Neuron (in vitro differentiated cells): ENCODE measurements around the gene FUT8.

Source experiments
- H2AFZ ChIP-seq: one replicate; pipeline ENCODE4 v1.6.1; 2013; ENCODE audit warnings: low read depth, mild to moderate bottlenecking, inconsistent platforms, low read length, moderate library complexity
- H3K27me3 ChIP-seq: one replicate; pipeline ENCODE4 v1.6.1; 2013; ENCODE audit warnings: low read length; ENCODE audit not compliant: insufficient read depth
- H3K36me3 ChIP-seq: one replicate; pipeline ENCODE4 v1.6.1; 2013; ENCODE audit warnings: low read length; ENCODE audit not compliant: insufficient read depth
- H3K4me1 ChIP-seq: one replicate; pipeline ENCODE4 v1.6.1; 2013; ENCODE audit warnings: low read length; ENCODE audit not compliant: insufficient read depth
- H3K4me3 ChIP-seq: 2 replicates; pipeline ENCODE4 v1.5.1; 2013; ENCODE audit warnings: mild to moderate bottlenecking, low read length, moderate library complexity
- H3K9me3 ChIP-seq: one replicate; pipeline ENCODE4 v1.6.1; 2013; ENCODE audit warnings: low read length

The FUT8 gene

GRCh38 chr14:65748796-65749195 lies 336.3 kb downstream of the FUT8 start:
- no peaks in the 10 kb centered on the region for H3K27me3 ChIP-seq
- H2AFZ ChIP-seq = no peak overlapping the region
- H3K9me3 ChIP-seq = no peaks in the 10 kb centered on the region
- no peak overlapping the region for H3K4me3 ChIP-seq
- no peaks in the 10 kb centered on the region for H3K36me3 ChIP-seq
- no peaks in the 10 kb centered on the region for H3K4me1 ChIP-seq

GRCh38 chr14:65749287-65749686 lies 336.8 kb downstream of the FUT8 start:
- Histone ChIP-seq H3K27me3 (no peaks in the 10 kb centered on the region), H3K9me3 (no peaks in the 10 kb centered on the region), H3K4me1 (no peaks in the 10 kb centered on the region), H2AFZ (no peak overlapping the region), H3K36me3 (no peaks in the 10 kb centered on the region), H3K4me3 (no peak overlapping the region)

GRCh38 chr14:65750906-65751305 lies 338.4 kb downstream of the FUT8 start:
- H3K4me1 ChIP-seq = no peaks in the 10 kb centered on the region
- no peaks in the 10 kb centered on the region for H3K27me3 ChIP-seq
- no peaks in the 10 kb centered on the region for H3K9me3 ChIP-seq
- no peak overlapping the region for H2AFZ ChIP-seq
- H3K4me3 ChIP-seq = no peak overlapping the region
- H3K36me3 ChIP-seq = no peaks in the 10 kb centered on the region

GRCh38 chr14:65751510-65751909 lies 339.0 kb downstream of the FUT8 start:
- Histone ChIP-seq H3K4me1 (no peaks in the 10 kb centered on the region), H3K27me3 (no peaks in the 10 kb centered on the region), H3K4me3 (no peak overlapping the region), H2AFZ (no peak overlapping the region), H3K36me3 (no peaks in the 10 kb centered on the region), H3K9me3 (no peaks in the 10 kb centered on the region)

- H3K9me3 ChIP-seq = no peaks in the 10 kb centered on the region
- no peaks in the 10 kb centered on the region for H3K36me3 ChIP-seq
- no peak overlapping the region for H3K4me3 ChIP-seq
- no peak overlapping the region for H2AFZ ChIP-seq
- H3K27me3 ChIP-seq = no peaks in the 10 kb centered on the region
- H3K4me1 ChIP-seq = no peaks in the 10 kb centered on the region
Observed at GRCh38 chr14:65753061-65753460, 340.5 kb downstream of the FUT8 start.

- Histone ChIP-seq H2AFZ (no peak overlapping the region), H3K4me1 (no peaks in the 10 kb centered on the region), H3K4me3 (no peak overlapping the region), H3K9me3 (no peaks in the 10 kb centered on the region), H3K27me3 (no peaks in the 10 kb centered on the region), H3K36me3 (no peaks in the 10 kb centered on the region)
Observed at GRCh38 chr14:65755331-65755730, 342.8 kb downstream of the FUT8 start.

- H2AFZ ChIP-seq = no peak overlapping the region
- H3K27me3 ChIP-seq = no peaks in the 10 kb centered on the region
- no peaks in the 10 kb centered on the region for H3K9me3 ChIP-seq
- no peaks in the 10 kb centered on the region for H3K36me3 ChIP-seq
- no peak overlapping the region for H3K4me3 ChIP-seq
- H3K4me1 ChIP-seq = no peaks in the 10 kb centered on the region
Observed at GRCh38 chr14:65756880-65757279, 344.4 kb downstream of the FUT8 start.

GRCh38 chr14:65769151-65769550 lies 356.6 kb downstream of the FUT8 start:
- H3K4me3 ChIP-seq = no peak overlapping the region

GRCh38 chr14:65770681-65771080 lies 358.2 kb downstream of the FUT8 start:
- no peaks in the 10 kb centered on the region for H3K4me1 ChIP-seq
- peaks cover 4% of the 10 kb centered on the region for H3K27me3 ChIP-seq
- no peaks in the 10 kb centered on the region for H3K9me3 ChIP-seq
- no peak overlapping the region for H3K4me3 ChIP-seq
- no peaks in the 10 kb centered on the region for H3K36me3 ChIP-seq
- no peak overlapping the region for H2AFZ ChIP-seq

More at GRCh38 chr14:65769151-65769550, 356.6 kb downstream of the FUT8 start:
- no peaks in the 10 kb centered on the region for H3K36me3 ChIP-seq
- no peak overlapping the region for H2AFZ ChIP-seq
- H3K9me3 ChIP-seq = no peaks in the 10 kb centered on the region
- H3K4me1 ChIP-seq = no peaks in the 10 kb centered on the region
- H3K27me3 ChIP-seq = peaks cover 4% of the 10 kb centered on the region

- H3K4me1 ChIP-seq = no peaks in the 10 kb centered on the region
- no peak overlapping the region for H2AFZ ChIP-seq
- H3K27me3 ChIP-seq = peaks cover 4% of the 10 kb centered on the region
- H3K4me3 ChIP-seq = no peak overlapping the region
- H3K9me3 ChIP-seq = no peaks in the 10 kb centered on the region
- no peaks in the 10 kb centered on the region for H3K36me3 ChIP-seq
Observed at GRCh38 chr14:65771271-65771670, 358.7 kb downstream of the FUT8 start.

GRCh38 chr14:65772466-65772865 lies 359.9 kb downstream of the FUT8 start:
- no peak overlapping the region for H2AFZ ChIP-seq
- no peaks in the 10 kb centered on the region for H3K9me3 ChIP-seq
- H3K27me3 ChIP-seq = peaks cover 4% of the 10 kb centered on the region
- H3K36me3 ChIP-seq = no peaks in the 10 kb centered on the region
- no peaks in the 10 kb centered on the region for H3K4me1 ChIP-seq
- H3K4me3 ChIP-seq = no peak overlapping the region

- H3K4me3 ChIP-seq = no peak overlapping the region
- peaks cover 4% of the 10 kb centered on the region for H3K27me3 ChIP-seq
- no peaks in the 10 kb centered on the region for H3K36me3 ChIP-seq
- H2AFZ ChIP-seq = no peak overlapping the region
- H3K4me1 ChIP-seq = no peaks in the 10 kb centered on the region
- H3K9me3 ChIP-seq = no peaks in the 10 kb centered on the region
Observed at GRCh38 chr14:65772921-65773574, 360.5 kb downstream of the FUT8 start.

GRCh38 chr14:65774041-65774440 lies 361.5 kb downstream of the FUT8 start:
- H3K27me3 ChIP-seq = peaks cover 4% of the 10 kb centered on the region
- H3K9me3 ChIP-seq = no peaks in the 10 kb centered on the region
- no peaks in the 10 kb centered on the region for H3K36me3 ChIP-seq
- H3K4me3 ChIP-seq = no peak overlapping the region
- no peak overlapping the region for H2AFZ ChIP-seq
- no peaks in the 10 kb centered on the region for H3K4me1 ChIP-seq

GRCh38 chr14:65776193-65776852 lies 363.8 kb downstream of the FUT8 start:
- Histone ChIP-seq H3K4me3 (no peak overlapping the region), H3K9me3 (no peaks in the 10 kb centered on the region), H3K4me1 (no peaks in the 10 kb centered on the region), H3K27me3 (peaks cover 4% of the 10 kb centered on the region), H3K36me3 (no peaks in the 10 kb centered on the region), H2AFZ (no peak overlapping the region)
